GM12878 (cell line): Measurements from ENCODE around the gene WWC2. TPM values are rescaled to one million over a fixed set of nuclear protein-coding genes. Genes with fewer than 3 reads are reported as not detected.

Source experiments
- ATAC-seq: fragments of 200-7000 bp; cut with Tn5 transposase; 3 replicates; pipeline ENCODE4 v1.9.1; 2020; ENCODE audit warnings: mild to moderate bottlenecking, moderate library complexity
- BruUV-seq: library from RNA; stranded (reverse); fragments of 400-500 nt; replicated peaks from 2 replicates; lab custom pipeline; 2021; lab: Mats Ljungman, UMichigan
- CTCF ChIA-PET: fragments of 300-600 bp; sonication (Branson Sonifier 250); formaldehyde crosslinking; extraction: SDS; loops from one replicate; lab custom pipeline; 2021; ENCODE audit warnings: inconsistent platforms; lab: Yijun Ruan, JAX
- POLR2A ChIA-PET: fragments of 350-600 bp; formaldehyde crosslinking; extraction: SDS; loops from one replicate; lab custom pipeline; 2021; ENCODE audit warnings: inconsistent platforms; lab: Charles Lee
- RAD21 ChIA-PET: fragments of 300-600 bp; sonication (Branson Sonifier 250); formaldehyde crosslinking; loops from one replicate; lab custom pipeline; 2023; ENCODE audit warnings: antibody characterized with exemption; ENCODE audit not compliant: unreplicated experiment; lab: Charles Lee
- SMC1A ChIA-PET: fragments of 300-600 bp; sonication (Branson Sonifier 250); formaldehyde crosslinking; loops from one replicate; lab custom pipeline; 2023; ENCODE audit not compliant: unreplicated experiment, uncharacterized antibody; lab: Charles Lee
- DNase-seq: peaks from one replicate; pipeline ENCODE4 v3.0.0-alpha.2; 2011; ENCODE audit warnings: low read depth, low spot score
- FAIRE-seq: peaks from 3 replicates; lab custom pipeline; 2011; peaks lifted over from hg19 to GRCh38; lab: Jason Lieb, UNC
- H2AFZ ChIP-seq: 2 replicates; pipeline ENCODE4 v1.6.0; 2011; ENCODE audit warnings: low read depth, low read length, control low read depth; ENCODE audit not compliant: control insufficient read depth
- H3K27ac ChIP-seq: 2 replicates; pipeline ENCODE4 v1.5.1; 2011; ENCODE audit warnings: control low read depth; ENCODE audit not compliant: control insufficient read depth, insufficient read depth
- H3K27me3 ChIP-seq, 2 experiments: replicated peaks in 1 of 2; 2 replicates each; pipeline versions ENCODE4 v1.6.0 to v1.6.1; 2011; ENCODE audit warnings: low read length in 1 of 2; ENCODE audit not compliant: control insufficient read depth in 2 of 2, insufficient read depth in 2 of 2
- H3K36me3 ChIP-seq, 2 experiments: 2 replicates each; pipeline ENCODE4 v1.5.1; 2011; ENCODE audit warnings: low read length in 1 of 2; ENCODE audit not compliant: control insufficient read depth in 2 of 2, insufficient read depth in 2 of 2
- H3K4me1 ChIP-seq: 2 replicates; pipeline ENCODE4 v1.6.1; 2011; ENCODE audit warnings: mild to moderate bottlenecking, low read length, moderate library complexity, mixed read lengths; ENCODE audit not compliant: control insufficient read depth, insufficient read depth
- H3K4me2 ChIP-seq: 2 replicates; pipeline ENCODE4 v1.6.0; 2011; ENCODE audit warnings: control low read depth; ENCODE audit not compliant: control insufficient read depth, insufficient read depth
- H3K4me3 ChIP-seq: fragments of 200-600 bp; sonication (generic); 2 replicates; pipeline ENCODE4 v1.5.1; 2016
- H3K79me2 ChIP-seq: 2 replicates; pipeline ENCODE4 v1.6.0; 2011; ENCODE audit warnings: low read length; ENCODE audit not compliant: control insufficient read depth, insufficient read depth
- H3K9ac ChIP-seq: 2 replicates; pipeline ENCODE4 v1.8.0; 2011; ENCODE audit warnings: low read length, control low read depth, mixed read lengths; ENCODE audit not compliant: control insufficient read depth, insufficient read depth
- H3K9me3 ChIP-seq: replicated peaks from 3 replicates; pipeline ENCODE4 v1.5.1; 2011; ENCODE audit warnings: mild to moderate bottlenecking, low read length; ENCODE audit not compliant: control insufficient read depth, insufficient read depth
- H4K20me1 ChIP-seq: 2 replicates; pipeline ENCODE4 v1.6.0; 2011; ENCODE audit not compliant: control insufficient read depth, insufficient read depth
- ASH2L ChIP-seq: fragments of 300-600, 200-600 bp; sonication (generic); IDR thresholded peaks from 2 replicates; pipeline ENCODE4 v1.6.1; 2017; ENCODE audit warnings: low read depth, mild to moderate bottlenecking, borderline replicate concordance
- EED ChIP-seq: sonication (generic); IDR thresholded peaks from 2 replicates; pipeline ENCODE4 v1.6.1; 2016; ENCODE audit warnings: antibody characterized with exemption, low read depth
- ETV6 ChIP-seq, 2 experiments: fragments of 450-650 bp in 1 of 2; IDR thresholded peaks in 1 of 2; conservative IDR thresholded peaks in 1 of 2; 2 replicates each; pipeline ENCODE4 v1.6.1; 2014; ENCODE audit warnings: antibody characterized with exemption in 1 of 2, borderline replicate concordance in 1 of 2, low read depth in 1 of 2, mild to moderate bottlenecking in 1 of 2, moderate library complexity in 1 of 2
- GABPA ChIP-seq: IDR thresholded peaks from 2 replicates; pipeline ENCODE4 v1.6.1; 2014; ENCODE audit warnings: antibody characterized with exemption, low read depth, mild to moderate bottlenecking, inconsistent platforms
- POLR2AphosphoS2 ChIP-seq: IDR thresholded peaks from 2 replicates; pipeline ENCODE4 v1.6.1; 2011; ENCODE audit warnings: low read depth, mild to moderate bottlenecking, low read length, improper control_type of control experiment, moderate library complexity
- RB1 ChIP-seq: fragments of 450-650 bp; formaldehyde crosslinking; IDR thresholded peaks from 2 replicates; pipeline ENCODE4 v1.6.1; 2017; ENCODE audit warnings: mild to moderate bottlenecking, borderline replicate concordance
- STAT1 ChIP-seq: fragments of 450-650 bp; conservative IDR thresholded peaks from 2 replicates; pipeline ENCODE4 v1.6.1; 2014; ENCODE audit warnings: antibody characterized with exemption, mild to moderate bottlenecking
- STAT3 ChIP-seq: IDR thresholded peaks from 2 replicates; pipeline ENCODE4 v1.6.1; 2011; ENCODE audit warnings: low read depth, low read length, improper control_type of control experiment
- SUZ12 ChIP-seq: fragments of 200-600 bp; sonication (generic); IDR thresholded peaks from one replicate; pipeline ENCODE4 v1.6.1; 2018; ENCODE audit warnings: antibody characterized with exemption, mild to moderate bottlenecking; ENCODE audit not compliant: unreplicated experiment
- TBL1XR1 ChIP-seq: IDR thresholded peaks from 2 replicates; pipeline ENCODE4 v1.6.1; 2012; ENCODE audit warnings: low read depth, low read length, improper control_type of control experiment
- ZBED1 ChIP-seq: IDR thresholded peaks from 2 replicates; pipeline ENCODE4 v1.6.1; 2016; ENCODE audit warnings: borderline replicate concordance
- ZNF207 ChIP-seq: fragments of 450-650 bp; IDR thresholded peaks from 2 replicates; pipeline ENCODE4 v1.6.1; 2014; ENCODE audit warnings: antibody characterized with exemption, mild to moderate bottlenecking, borderline replicate concordance
- ZNF622 ChIP-seq: fragments of 450-650 bp; IDR thresholded peaks from 2 replicates; pipeline ENCODE4 v1.6.1; 2017; ENCODE audit warnings: mild to moderate bottlenecking, inconsistent platforms
- WGBS: methylation state at CpG from one replicate; pipeline ENCODE4 v1.1.6; 2016; ENCODE audit warnings: low lambda C conversion rate; ENCODE audit not compliant: insufficient replicate concordance, insufficient coverage; ENCODE audit errors: missing lambda C conversion rate; 5-methylcytosine and 5-hydroxymethylcytosine counted together
- in situ Hi-C: fragments of 300-500 bp; cut with MboI; formaldehyde crosslinking; loops from 9 replicates; pipeline ENCODE4 v1.14.3; 2018; ENCODE audit warnings: mixed read lengths
- intact Hi-C: fragments of 100-400 bp; cut with micrococcal nuclease; formaldehyde crosslinking; loops from one replicate; pipeline ENCODE4 v1.14.2; 2022; ENCODE audit not compliant: unreplicated experiment
- polyA plus RNA-seq, 11 experiments: library from polyadenylated mRNA; depleted of rRNA in 4 of 11; unstranded in 6 of 11; stranded (reverse) in 5 of 11; fragments of >200 nt; fragmentation: Nextera tagmentation in 4 of 11; fragmentation: Illumina TruSeq in 1 of 11; extraction: Ambion mirVana in 4 of 11; extraction: Trizol in 1 of 11; gene quantifications; 1 replicate in 1 of 11; 2 replicates in 10 of 11; pipeline versions ENCODE4 v1.2.1 to v1.2.3, GENCODE V29; 2011 to 2016; ENCODE audit warnings: inconsistent platforms in 2 of 11, missing spikeins in 2 of 11, low read depth in 1 of 11
- total RNA-seq, 4 experiments: library from RNA; depleted of rRNA in 3 of 4; stranded (reverse); fragments of >200 nt in 3 of 4; fragmentation: Illumina TruSeq in 1 of 4; extraction: Trizol in 1 of 4; gene quantifications; 2 replicates each; pipeline versions ENCODE4 v1.2.1 to v1.2.3, GENCODE V29; 2013 to 2021
- TF ChIP-seq, protein P1 (sequence below): IDR thresholded peaks from 2 replicates; pipeline ENCODE4 v1.6.1; 2012; ENCODE audit warnings: mild to moderate bottlenecking, low read depth, low read length
- TF ChIP-seq, protein P2 (sequence below): fragments of 450-650 bp; conservative IDR thresholded peaks from 2 replicates; pipeline ENCODE4 v1.6.1; 2017; ENCODE audit warnings: mild to moderate bottlenecking, moderate library complexity
- TF ChIP-seq, protein P3 (sequence below): fragments of 150-350 bp; IDR thresholded peaks from 2 replicates; pipeline ENCODE4 v1.6.1; 2014; ENCODE audit warnings: mild to moderate bottlenecking, low read depth, low read length

Gene WWC2
- total and polyA plus RNA-seq, 10 of the 15 experiments (the other 5 are each of a cell fraction or from before 2014, with no cell fraction given) = 0.02 to 0.72 (median 0.06) TPM; not detected in 3

DNA sequence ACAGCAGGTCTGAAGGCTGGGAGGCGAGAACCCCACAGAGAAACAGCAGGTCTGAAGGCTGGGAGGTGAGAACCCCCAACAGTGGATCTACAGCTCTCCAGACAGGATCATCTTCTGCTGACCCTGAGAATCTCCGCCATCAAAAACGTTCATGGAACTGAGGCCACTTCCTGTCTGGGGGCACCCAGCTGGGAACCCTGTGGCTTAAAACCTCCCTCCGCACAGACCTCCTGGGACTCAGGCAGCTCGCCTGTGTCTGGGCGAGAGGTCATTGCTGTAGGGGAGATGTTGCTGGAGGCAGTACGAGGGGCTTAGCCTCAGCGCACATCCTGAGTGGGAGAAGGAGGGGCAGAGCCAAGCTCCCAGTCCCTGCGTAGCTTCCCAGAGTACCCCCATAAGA is 238.3 kb downstream of the WWC2 start:
- Histone ChIP-seq H3K4me3 (no peak overlapping the region), H3K9ac (no peak overlapping the region), H2AFZ (no peak overlapping the region), H3K27ac (no peak overlapping the region), H4K20me1 (no peaks in the 10 kb centered on the region), H3K4me1 (no peaks in the 10 kb centered on the region), H3K9me3 (no peaks in the 10 kb centered on the region), H3K79me2 (no peaks in the 10 kb centered on the region), H3K4me2 (no peak overlapping the region), H3K36me3 (no peaks in the 10 kb centered on the region), H3K27me3 (no peaks in the 10 kb centered on the region)
- in situ Hi-C loops (no loop called here), intact Hi-C loops (no loop called here)
- ChIA-PET POLR2A (no interaction called here), RAD21 (no interaction called here), CTCF (no interaction called here), SMC1A (no interaction called here)
- ATAC-seq = no peak
- BruUV-seq = no TSS peak
- no peak for FAIRE-seq
- DNase-seq = no peak
- no peak for TF ChIP-seq ZNF207
- no peak for TF ChIP-seq ETV6 (conservative IDR thresholded peaks at IDR 0.05 in 1 of 2, IDR thresholded peaks at IDR 0.05 in 1 of 2; ENCODE audit: borderline replicate concordance in 1 of 2, low read depth in 1 of 2)
- no peak for TF ChIP-seq SUZ12
- TF ChIP-seq EED = no peak
- no peak for TF ChIP-seq POLR2AphosphoS2
- TF ChIP-seq ASH2L = no peak
- no peak for TF ChIP-seq ZBED1
- TF ChIP-seq STAT1 = no peak
- TF ChIP-seq STAT3 = no peak
- TF ChIP-seq ZNF622 = no peak
- TF ChIP-seq, protein P1, sequence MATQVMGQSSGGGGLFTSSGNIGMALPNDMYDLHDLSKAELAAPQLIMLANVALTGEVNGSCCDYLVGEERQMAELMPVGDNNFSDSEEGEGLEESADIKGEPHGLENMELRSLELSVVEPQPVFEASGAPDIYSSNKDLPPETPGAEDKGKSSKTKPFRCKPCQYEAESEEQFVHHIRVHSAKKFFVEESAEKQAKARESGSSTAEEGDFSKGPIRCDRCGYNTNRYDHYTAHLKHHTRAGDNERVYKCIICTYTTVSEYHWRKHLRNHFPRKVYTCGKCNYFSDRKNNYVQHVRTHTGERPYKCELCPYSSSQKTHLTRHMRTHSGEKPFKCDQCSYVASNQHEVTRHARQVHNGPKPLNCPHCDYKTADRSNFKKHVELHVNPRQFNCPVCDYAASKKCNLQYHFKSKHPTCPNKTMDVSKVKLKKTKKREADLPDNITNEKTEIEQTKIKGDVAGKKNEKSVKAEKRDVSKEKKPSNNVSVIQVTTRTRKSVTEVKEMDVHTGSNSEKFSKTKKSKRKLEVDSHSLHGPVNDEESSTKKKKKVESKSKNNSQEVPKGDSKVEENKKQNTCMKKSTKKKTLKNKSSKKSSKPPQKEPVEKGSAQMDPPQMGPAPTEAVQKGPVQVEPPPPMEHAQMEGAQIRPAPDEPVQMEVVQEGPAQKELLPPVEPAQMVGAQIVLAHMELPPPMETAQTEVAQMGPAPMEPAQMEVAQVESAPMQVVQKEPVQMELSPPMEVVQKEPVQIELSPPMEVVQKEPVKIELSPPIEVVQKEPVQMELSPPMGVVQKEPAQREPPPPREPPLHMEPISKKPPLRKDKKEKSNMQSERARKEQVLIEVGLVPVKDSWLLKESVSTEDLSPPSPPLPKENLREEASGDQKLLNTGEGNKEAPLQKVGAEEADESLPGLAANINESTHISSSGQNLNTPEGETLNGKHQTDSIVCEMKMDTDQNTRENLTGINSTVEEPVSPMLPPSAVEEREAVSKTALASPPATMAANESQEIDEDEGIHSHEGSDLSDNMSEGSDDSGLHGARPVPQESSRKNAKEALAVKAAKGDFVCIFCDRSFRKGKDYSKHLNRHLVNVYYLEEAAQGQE = no peak
- no peak for TF ChIP-seq RB1
- no peak for TF ChIP-seq GABPA
- TF ChIP-seq, protein P2, sequence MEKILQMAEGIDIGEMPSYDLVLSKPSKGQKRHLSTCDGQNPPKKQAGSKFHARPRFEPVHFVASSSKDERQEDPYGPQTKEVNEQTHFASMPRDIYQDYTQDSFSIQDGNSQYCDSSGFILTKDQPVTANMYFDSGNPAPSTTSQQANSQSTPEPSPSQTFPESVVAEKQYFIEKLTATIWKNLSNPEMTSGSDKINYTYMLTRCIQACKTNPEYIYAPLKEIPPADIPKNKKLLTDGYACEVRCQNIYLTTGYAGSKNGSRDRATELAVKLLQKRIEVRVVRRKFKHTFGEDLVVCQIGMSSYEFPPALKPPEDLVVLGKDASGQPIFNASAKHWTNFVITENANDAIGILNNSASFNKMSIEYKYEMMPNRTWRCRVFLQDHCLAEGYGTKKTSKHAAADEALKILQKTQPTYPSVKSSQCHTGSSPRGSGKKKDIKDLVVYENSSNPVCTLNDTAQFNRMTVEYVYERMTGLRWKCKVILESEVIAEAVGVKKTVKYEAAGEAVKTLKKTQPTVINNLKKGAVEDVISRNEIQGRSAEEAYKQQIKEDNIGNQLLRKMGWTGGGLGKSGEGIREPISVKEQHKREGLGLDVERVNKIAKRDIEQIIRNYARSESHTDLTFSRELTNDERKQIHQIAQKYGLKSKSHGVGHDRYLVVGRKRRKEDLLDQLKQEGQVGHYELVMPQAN = no peak
- TF ChIP-seq TBL1XR1 = no peak
- TF ChIP-seq, protein P3, sequence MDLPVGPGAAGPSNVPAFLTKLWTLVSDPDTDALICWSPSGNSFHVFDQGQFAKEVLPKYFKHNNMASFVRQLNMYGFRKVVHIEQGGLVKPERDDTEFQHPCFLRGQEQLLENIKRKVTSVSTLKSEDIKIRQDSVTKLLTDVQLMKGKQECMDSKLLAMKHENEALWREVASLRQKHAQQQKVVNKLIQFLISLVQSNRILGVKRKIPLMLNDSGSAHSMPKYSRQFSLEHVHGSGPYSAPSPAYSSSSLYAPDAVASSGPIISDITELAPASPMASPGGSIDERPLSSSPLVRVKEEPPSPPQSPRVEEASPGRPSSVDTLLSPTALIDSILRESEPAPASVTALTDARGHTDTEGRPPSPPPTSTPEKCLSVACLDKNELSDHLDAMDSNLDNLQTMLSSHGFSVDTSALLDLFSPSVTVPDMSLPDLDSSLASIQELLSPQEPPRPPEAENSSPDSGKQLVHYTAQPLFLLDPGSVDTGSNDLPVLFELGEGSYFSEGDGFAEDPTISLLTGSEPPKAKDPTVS = no peak
- 34% methylated on average over 9 of the region's 9 CpGs for WGBS
